Spleen (tissue), 11 donors: ENCODE data around the gene CHCHD6. TPM values are rescaled to one million over a fixed set of nuclear protein-coding genes. Genes with fewer than 3 reads are reported as not detected.

ENCODE experiments used
- DNase-seq: peaks from one replicate; pipeline ENCODE4 v3.0.0-alpha.2; 2020
- H3K27ac ChIP-seq, 8 donors: fragments of 200-600 bp; sonication (generic) in 7 of 8; 1 replicate in 4 of 8; 2 replicates in 4 of 8; pipeline versions ENCODE4 v1.5.0 to v1.8.0; 2016 to 2021; ENCODE audit warnings: inconsistent platforms in 4 of 8, mild to moderate bottlenecking in 4 of 8, moderate library complexity in 1 of 8
- H3K27me3 ChIP-seq, 7 donors: fragments of 200-600 bp; sonication (generic) in 6 of 7; replicated peaks in 1 of 7; 1 replicate in 4 of 7; 2 replicates in 3 of 7; pipeline versions ENCODE4 v1.5.0 to v1.8.0; 2016 to 2021; ENCODE audit warnings: inconsistent platforms in 3 of 7, mild to moderate bottlenecking in 1 of 7
- H3K36me3 ChIP-seq, 6 donors: fragments of 200-600 bp; sonication (generic) in 5 of 6; 1 replicate in 4 of 6; 2 replicates in 2 of 6; pipeline versions ENCODE4 v1.5.0 to v1.8.0; 2016 to 2021; ENCODE audit warnings: inconsistent platforms in 2 of 6
- H3K4me1 ChIP-seq, 6 donors: fragments of 200-600 bp; sonication (generic) in 5 of 6; 1 replicate in 3 of 6; 2 replicates in 3 of 6; pipeline versions ENCODE4 v1.5.0 to v1.8.0; 2016 to 2021; ENCODE audit warnings: inconsistent platforms in 3 of 6
- H3K4me3 ChIP-seq, 8 donors: fragments of 200-600 bp; sonication (generic) in 7 of 8; 1 replicate in 4 of 8; 2 replicates in 4 of 8; pipeline versions ENCODE4 v1.5.0 to v1.8.0; 2016 to 2021; ENCODE audit warnings: inconsistent platforms in 4 of 8, mild to moderate bottlenecking in 4 of 8, moderate library complexity in 2 of 8
- H3K9me3 ChIP-seq, 8 donors: fragments of 200-600 bp; sonication (generic) in 7 of 8; 1 replicate in 4 of 8; 2 replicates in 4 of 8; pipeline versions ENCODE4 v1.5.0 to v1.8.0; 2016 to 2021; ENCODE audit warnings: inconsistent platforms in 4 of 8
- POLR2A ChIP-seq, 3 donors: fragments of 450-650 bp; IDR thresholded peaks; one replicate each; pipeline ENCODE4 v1.5.1; 2017; ENCODE audit warnings: antibody characterized with exemption in 3 of 3, mild to moderate bottlenecking in 1 of 3
- POLR2AphosphoS5 ChIP-seq, 3 donors: sonication (generic); formaldehyde crosslinking; IDR thresholded peaks; one replicate each; pipeline ENCODE4 v1.5.1; 2017; ENCODE audit warnings: antibody characterized with exemption in 3 of 3
- WGBS, 5 donors: extraction: QIAGEN DNeasy Blood & Tissue Kit in 3 of 5; methylation state at CpG; one replicate each; pipeline versions ENCODE4 v1.1.5 to v1.1.7; 2013 to 2018; 5-methylcytosine and 5-hydroxymethylcytosine counted together
- intact Hi-C: fragments of 100-400 bp; cut with DNase I; formaldehyde crosslinking; loops from one replicate; pipeline ENCODE4 v1.15.0; 2023; ENCODE audit warnings: low total_unique reads
- polyA plus RNA-seq, 3 donors: library from polyadenylated mRNA; stranded (reverse); fragments of 200-250 nt; gene quantifications; one replicate each; pipeline ENCODE4 v1.2.1, GENCODE V29; 2013
- total RNA-seq, 7 donors: library from RNA; depleted of rRNA in 3 of 7; stranded (reverse); fragments of >200 nt in 3 of 7; fragmentation: NEBNext Ultra II Directional in 4 of 7; extraction: Animal tissue kit (Norgen Biotek cat#: 25700) in 4 of 7; gene quantifications; one replicate each; pipeline versions ENCODE4 v1.1.0 to v1.2.1, GENCODE V29; 2016 to 2021
- TF ChIP-seq, protein P1 (sequence below), 11 experiments: fragments of 200-600 bp in 7 of 11; fragments of 450-650 bp in 4 of 11; sonication (generic) in 4 of 11; IDR thresholded peaks in 8 of 11; conservative IDR thresholded peaks in 3 of 11; 1 replicate in 7 of 11; 2 replicates in 4 of 11; pipeline versions ENCODE4 v1.4.0 to v1.8.0; 2016 to 2021; ENCODE audit warnings: antibody characterized with exemption in 11 of 11, inconsistent platforms in 4 of 11, mild to moderate bottlenecking in 1 of 11
- donor health status: healthy with polysubstance abuse.
- donor health status: DM: no; HTN: no; CAD: no; lungs with moderate emphysema.
- donor health status: DM: no; HTN: no; CAD: no.
- donor health status: Bipolar disorder and iron deficiency.
- donor health status: healthy.
- donor health status: DM: no; HTN: no; CAD: no.
- donor health status: DM: yes; HTN: yes; CAD: no.

Gene CHCHD6
- total and polyA plus RNA-seq, 10 donors: 6.3 to 39.1 (median 11.8) TPM

DNA sequence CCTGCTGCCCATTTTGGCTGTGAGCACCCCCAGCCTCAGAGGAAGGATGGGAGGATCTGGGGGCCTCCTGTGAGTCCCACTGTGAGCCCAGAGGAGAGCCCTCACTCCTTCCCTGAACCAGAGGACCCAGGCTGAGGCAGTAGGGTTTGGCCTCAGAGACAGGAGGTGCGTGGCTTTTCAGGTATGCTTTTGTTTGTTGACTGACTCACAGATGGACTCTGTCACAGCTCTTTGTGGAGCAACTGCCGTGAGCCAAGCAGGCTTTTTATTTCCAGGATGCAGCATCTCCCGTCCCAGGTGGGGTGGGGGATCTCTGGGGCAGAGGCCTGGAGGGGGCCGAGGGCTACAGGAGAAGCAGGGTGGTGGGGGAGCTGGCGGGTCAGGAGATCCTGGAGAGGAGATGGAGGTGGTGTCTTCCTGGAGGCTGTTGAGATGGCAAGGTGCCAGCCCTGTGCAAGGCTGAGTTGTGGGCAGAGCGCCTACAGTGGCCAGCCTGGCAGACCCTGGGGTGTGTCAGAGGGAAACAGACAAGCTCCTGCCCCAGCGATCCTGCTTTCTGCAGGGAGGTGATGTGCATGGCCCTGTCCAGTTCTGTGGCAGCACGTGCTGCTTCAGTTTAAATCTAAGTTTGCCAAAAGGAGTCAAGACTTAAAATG, 302.9 kb downstream of the CHCHD6 start:
- intact Hi-C loops: no loop called here
- no peak for TF ChIP-seq POLR2AphosphoS5 (IDR thresholded peaks at IDR 0.05)
- TF ChIP-seq, protein P1, sequence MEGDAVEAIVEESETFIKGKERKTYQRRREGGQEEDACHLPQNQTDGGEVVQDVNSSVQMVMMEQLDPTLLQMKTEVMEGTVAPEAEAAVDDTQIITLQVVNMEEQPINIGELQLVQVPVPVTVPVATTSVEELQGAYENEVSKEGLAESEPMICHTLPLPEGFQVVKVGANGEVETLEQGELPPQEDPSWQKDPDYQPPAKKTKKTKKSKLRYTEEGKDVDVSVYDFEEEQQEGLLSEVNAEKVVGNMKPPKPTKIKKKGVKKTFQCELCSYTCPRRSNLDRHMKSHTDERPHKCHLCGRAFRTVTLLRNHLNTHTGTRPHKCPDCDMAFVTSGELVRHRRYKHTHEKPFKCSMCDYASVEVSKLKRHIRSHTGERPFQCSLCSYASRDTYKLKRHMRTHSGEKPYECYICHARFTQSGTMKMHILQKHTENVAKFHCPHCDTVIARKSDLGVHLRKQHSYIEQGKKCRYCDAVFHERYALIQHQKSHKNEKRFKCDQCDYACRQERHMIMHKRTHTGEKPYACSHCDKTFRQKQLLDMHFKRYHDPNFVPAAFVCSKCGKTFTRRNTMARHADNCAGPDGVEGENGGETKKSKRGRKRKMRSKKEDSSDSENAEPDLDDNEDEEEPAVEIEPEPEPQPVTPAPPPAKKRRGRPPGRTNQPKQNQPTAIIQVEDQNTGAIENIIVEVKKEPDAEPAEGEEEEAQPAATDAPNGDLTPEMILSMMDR (IDR thresholded peaks at IDR 0.05 in 8 of 11, conservative IDR thresholded peaks at IDR 0.05 in 3 of 11): no peak
- Histone ChIP-seq H3K36me3 (peaks cover 0 to 24% (median 5%) of the 10 kb centered on the region in 6 donors), H3K4me1 (peaks cover 0 to 22% (median 15%) of the 10 kb centered on the region in 6 donors), H3K4me3 (no peak overlapping the region), H3K9me3 (no peaks in the 10 kb centered on the region), H3K27ac (no peak overlapping the region), H3K27me3 (no peaks in the 10 kb centered on the region)
- 74 to 89% (median 78%) methylated on average over 7 to 8 of the region's 8 CpGs for WGBS, 5 donors
- no peak for DNase-seq

DNA sequence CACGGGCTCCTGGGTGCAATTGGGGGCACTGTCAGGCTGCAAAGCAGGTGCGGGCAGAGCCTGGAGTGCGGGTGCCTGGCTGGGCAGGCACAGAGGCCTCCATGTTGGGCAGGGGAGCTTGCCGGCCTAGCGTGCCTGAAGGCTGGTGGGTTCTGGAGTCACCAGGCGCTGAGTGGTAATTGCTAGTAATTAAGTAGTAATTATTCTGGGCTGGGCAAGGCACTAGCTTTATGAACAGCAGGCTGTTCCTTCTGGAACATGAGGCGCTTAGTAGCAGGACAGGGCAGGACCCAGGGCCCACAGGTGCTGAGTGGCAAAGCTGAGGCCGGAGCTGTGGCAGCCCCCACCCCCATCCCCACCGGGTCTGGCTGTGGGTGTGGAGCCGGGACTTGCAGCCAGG, 304.2 kb downstream of the CHCHD6 start:
- Histone ChIP-seq H3K27ac (no peak overlapping the region), H3K4me1 (peaks cover 0 to 9% (median 3%) of the 10 kb centered on the region in 6 donors), H3K27me3 (no peaks in the 10 kb centered on the region), H3K4me3 (no peak overlapping the region), H3K9me3 (no peaks in the 10 kb centered on the region), H3K36me3 (peaks cover 0 to 38% (median 14%) of the 10 kb centered on the region in 6 donors)
- TF ChIP-seq, protein P1 (IDR thresholded peaks at IDR 0.05 in 8 of 11, conservative IDR thresholded peaks at IDR 0.05 in 3 of 11): no peak
- no peak for TF ChIP-seq POLR2A (IDR thresholded peaks at IDR 0.05)
- DNase-seq: no peak
- intact Hi-C loops: no loop called here
- 85 to 98% (median 88%) methylated on average over 5 to 10 of the region's 10 CpGs for WGBS, 5 donors

DNA sequence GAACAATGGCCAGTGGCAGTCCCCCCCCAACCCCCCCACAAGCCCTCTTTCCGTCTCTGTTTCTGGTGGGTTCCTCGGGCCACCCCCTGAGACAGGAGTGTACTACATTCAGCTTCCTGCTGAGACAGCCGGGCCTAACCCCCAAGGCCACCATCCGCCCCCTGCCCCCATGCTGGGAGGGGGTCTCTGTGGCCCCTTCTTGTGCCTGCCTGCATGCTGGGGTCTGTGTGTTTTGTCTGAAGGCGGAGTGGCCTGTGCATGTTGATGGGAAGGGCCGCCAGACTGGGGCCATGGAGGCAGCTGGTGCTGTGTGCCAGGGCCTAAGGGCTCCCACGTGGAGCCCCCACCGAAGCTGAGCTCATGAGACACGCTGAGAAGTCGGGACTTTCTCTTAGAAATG, 305.5 kb downstream of the CHCHD6 start:
- Histone ChIP-seq H3K27ac (no peak overlapping the region), H3K27me3 (no peaks in the 10 kb centered on the region), H3K9me3 (no peaks in the 10 kb centered on the region), H3K4me3 (no peak overlapping the region), H3K4me1 (no peaks in the 10 kb centered on the region), H3K36me3 (peaks cover 0 to 51% (median 24%) of the 10 kb centered on the region in 6 donors)
- intact Hi-C loops: no loop called here
- DNase-seq: no peak
- TF ChIP-seq, protein P1 (IDR thresholded peaks at IDR 0.05 in 8 of 11, conservative IDR thresholded peaks at IDR 0.05 in 3 of 11): no peak
- TF ChIP-seq POLR2A (IDR thresholded peaks at IDR 0.05): no peak
- TF ChIP-seq POLR2AphosphoS5 (IDR thresholded peaks at IDR 0.05): no peak
- WGBS, 5 donors: 79 to 87% (median 79%) methylated on average over 9 to 10 of the region's 10 CpGs

Other genes starting within 250 kb of the CHCHD6 start
- gene ZXDC, start 228.3 kb upstream of the CHCHD6 start, total RNA-seq: 10 to 100 TPM; 32.4 to 75.3 (median 50.0) TPM
- 10 to 100 TPM in 2 of 3 donors, 1 to 10 TPM in 1; 7.5 to 14.6 (median 13.2) TPM for gene ZXDC, start 228.3 kb upstream of the CHCHD6 start, polyA plus RNA-seq
- gene UROC1, start 186.5 kb upstream of the CHCHD6 start, total RNA-seq: under 1 TPM in 1 of 7 donors, not detected in 6; 0.16 TPM
- gene UROC1, start 186.5 kb upstream of the CHCHD6 start, polyA plus RNA-seq: under 1 TPM; 0.02 to 0.03 (median 0.02) TPM
- 10 to 100 TPM in 1 of 7 donors, 1 to 10 TPM in 6; 2.4 to 11.2 (median 5.6) TPM for gene CHST13, start 180.1 kb upstream of the CHCHD6 start, total RNA-seq
- gene CHST13, start 180.1 kb upstream of the CHCHD6 start, polyA plus RNA-seq: 1 to 10 TPM in 2 of 3 donors, under 1 TPM in 1; 0.26 to 1.8 (median 1.0) TPM
- gene C3orf22, start 145.3 kb upstream of the CHCHD6 start, total RNA-seq: not detected
- gene C3orf22, start 145.3 kb upstream of the CHCHD6 start, polyA plus RNA-seq: not detected
- 10 to 100 TPM in 1 of 7 donors, 1 to 10 TPM in 6; 3.7 to 12.9 (median 7.6) TPM for gene TXNRD3, start 49.1 kb upstream of the CHCHD6 start, total RNA-seq
- 1 to 10 TPM; 3.7 to 5.8 (median 5.1) TPM for gene TXNRD3, start 49.1 kb upstream of the CHCHD6 start, polyA plus RNA-seq